Activated CD4-positive, alpha-beta T cell treated with anti-CD3 and anti-CD28 coated beads, Interleukin-2, amount 50 U/mL, for 24 hours (primary cell): ENCODE measurements around the gene HES5.
A peak's percentile ranks its signal among the peaks of the same experiment; 100 is the strongest.
"Not testable (repeated sequence)": the region's sequence is repeated elsewhere in the genome, so short reads cannot be mapped to it uniquely, and the experiment has no call there.

Source experiments
- DNase-seq, 2 donors: peaks; one replicate each; pipeline ENCODE4 v3.0.0-alpha.2; 2020; ENCODE audit warnings: low read depth in 1 of 2, low spot score in 1 of 2

HES5 gene

GRCh38 chr1:2561446-2561845, 31.4 kb upstream of the HES5 start:
- no peak for DNase-seq

GRCh38 chr1:2560299-2561073, 30.4 kb upstream of the HES5 start:
- DNase-seq, result no peak

GRCh38 chr1:2559509-2560298, 29.6 kb upstream of the HES5 start:
- no peak for DNase-seq

DNA sequence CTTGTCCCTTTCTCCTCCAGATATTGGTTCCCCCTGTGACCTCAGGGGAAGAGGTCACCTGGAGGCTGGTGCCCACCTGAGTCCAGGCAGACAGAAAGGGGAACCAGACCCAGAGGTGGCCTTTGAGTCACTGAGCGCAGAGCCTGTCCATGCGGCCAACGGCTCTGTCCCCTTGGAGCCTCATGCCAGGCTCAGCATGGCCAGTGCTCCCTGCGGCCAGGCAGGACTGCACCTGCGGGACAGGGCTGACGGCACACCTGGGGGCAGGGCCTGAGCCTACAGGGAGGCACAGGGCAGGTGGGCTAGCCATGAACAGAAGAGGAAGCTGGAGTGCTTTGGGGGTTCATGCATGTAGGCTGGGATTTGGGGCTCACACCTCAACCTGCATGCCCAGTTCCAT, 28.8 kb upstream of the HES5 start:
- no peak for DNase-seq

- DNase-seq, result no peak
Observed at GRCh38 chr1:2558420-2558819, 28.4 kb upstream of the HES5 start.

DNA sequence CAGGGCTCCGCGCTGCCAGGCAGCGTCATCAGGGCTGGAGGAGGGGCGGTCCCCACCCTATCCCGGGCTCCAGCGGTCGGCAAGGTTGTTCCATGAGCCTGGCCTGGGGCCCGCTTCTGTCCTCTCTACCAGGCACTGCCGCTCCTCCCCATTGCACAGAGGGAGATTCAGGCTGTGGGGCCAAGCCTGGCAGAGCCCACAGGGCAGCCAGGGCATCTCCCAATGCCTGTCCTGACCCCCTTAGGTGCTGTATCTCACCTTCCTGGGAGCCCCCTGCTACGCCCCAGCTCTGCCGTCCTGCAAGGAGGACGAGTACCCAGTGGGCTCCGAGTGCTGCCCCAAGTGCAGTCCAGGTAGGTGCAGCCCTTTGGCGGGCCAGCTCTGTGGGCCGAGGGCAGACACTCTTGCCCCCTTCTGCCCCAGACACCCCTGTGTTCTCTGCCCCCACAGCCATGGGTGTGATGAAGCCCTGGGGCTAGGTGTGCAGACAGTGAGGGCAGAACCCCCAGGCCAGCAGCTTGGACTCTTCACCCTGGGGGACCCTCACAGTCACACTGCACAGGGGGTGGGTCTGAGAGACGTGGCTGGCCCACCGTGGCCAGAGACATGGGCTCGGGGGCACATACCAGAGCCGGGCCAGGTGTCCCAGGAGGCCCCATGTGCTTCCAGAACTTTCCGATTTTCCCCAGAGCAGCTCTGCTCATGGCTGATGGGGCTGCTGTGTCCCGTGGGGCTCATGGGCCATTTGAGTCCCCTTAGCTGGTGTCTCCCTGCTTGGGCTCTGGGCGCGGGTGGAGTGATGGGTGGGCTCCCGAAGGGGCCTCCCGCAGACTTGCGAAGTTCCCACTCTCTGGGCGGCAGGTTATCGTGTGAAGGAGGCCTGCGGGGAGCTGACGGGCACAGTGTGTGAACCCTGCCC, 27.7 kb upstream of the HES5 start:
- no peak for DNase-seq

- DNase-seq, result no peak
Observed at GRCh38 chr1:2556678-2557481, 26.8 kb upstream of the HES5 start.

- DNase-seq, result peak; percentile 56 to 62
Observed at GRCh38 chr1:2556277-2556677, 26.2 kb upstream of the HES5 start, which contains the start of gene TNFRSF14. TSS of gene TNFRSF14 (plus strand) at chr1:2556371. CDS start at chr1:2556665, 294 bp downstream.

DNA sequence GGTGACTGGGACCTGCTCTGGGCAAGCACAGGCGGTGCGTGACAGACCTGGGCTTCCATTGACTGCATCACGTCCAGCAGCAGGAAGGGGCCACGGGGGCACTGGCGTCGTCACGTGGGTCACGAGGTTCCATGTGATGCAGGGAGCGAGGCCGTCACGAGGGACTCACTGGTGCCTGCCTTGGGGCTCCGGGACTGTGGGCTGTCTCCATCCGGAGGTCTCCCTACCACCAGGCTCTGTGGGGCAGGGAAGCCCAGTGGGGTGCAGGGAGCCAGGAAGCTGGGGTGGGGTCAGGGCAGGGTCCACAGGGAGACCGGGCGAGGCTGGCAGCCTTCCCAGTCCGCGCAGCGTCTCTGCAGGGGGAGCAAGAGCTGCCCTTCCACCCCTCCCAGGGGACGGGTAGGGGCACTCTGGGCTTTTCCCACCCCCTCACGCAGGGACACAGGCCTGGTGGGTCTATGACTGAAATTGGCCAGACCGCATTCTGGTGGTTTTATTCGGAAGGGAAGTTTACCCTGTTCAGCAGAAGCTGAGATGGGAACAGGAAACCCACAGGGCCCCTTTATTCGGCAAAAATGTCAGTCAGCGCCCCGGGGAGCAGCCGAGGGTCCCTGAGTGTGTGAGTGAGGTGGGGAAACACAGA, 25.7 kb upstream of the HES5 start:
- peak; percentile 52 to 68 for DNase-seq

GRCh38 chr1:2554621-2555387, 24.7 kb upstream of the HES5 start:
- DNase-seq, result no peak

- no peak for DNase-seq
Observed at GRCh38 chr1:2553871-2554620, 24.0 kb upstream of the HES5 start.

DNA sequence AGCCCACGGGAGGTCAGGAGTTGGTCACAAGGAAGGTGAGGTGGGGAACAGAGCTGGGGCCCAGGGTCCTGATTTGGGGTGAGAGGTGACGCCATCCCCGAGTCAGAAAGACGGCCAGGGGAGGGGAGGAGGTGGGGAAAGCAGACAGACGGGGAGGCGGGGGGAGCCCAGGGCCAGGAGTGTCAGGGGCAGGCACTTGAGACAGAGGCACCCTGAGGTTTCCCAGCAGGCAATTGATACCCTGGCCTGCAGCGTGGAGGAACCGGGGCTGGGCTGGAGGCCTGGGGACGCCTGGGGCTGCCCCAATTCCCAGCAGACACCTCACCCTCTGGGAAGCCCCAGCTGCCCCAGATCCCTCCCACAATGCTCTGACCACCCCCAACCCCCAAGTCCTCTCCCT, 23.0 kb upstream of the HES5 start:
- DNase-seq, result not testable (repeated sequence)

DNA sequence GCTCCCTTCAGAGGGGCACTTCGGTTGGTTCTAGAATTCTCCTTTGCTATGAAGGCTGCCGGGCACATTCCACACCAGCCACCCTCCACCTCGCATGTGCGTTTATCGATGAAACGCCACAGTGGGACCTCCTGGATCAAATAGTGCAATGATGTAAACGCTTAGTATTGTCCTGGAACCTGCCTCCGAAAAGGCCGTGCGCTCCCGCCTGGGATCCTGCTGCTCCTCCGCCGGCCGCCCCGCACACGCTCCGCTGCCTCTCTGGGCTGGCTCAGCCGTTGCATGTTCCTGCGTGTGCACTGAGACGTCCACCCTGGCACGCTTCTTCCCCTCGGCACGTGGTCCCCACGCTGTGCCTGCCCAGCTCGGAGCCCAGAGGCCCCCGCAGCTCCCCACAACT, 22.1 kb upstream of the HES5 start:
- DNase-seq, result no peak

DNA sequence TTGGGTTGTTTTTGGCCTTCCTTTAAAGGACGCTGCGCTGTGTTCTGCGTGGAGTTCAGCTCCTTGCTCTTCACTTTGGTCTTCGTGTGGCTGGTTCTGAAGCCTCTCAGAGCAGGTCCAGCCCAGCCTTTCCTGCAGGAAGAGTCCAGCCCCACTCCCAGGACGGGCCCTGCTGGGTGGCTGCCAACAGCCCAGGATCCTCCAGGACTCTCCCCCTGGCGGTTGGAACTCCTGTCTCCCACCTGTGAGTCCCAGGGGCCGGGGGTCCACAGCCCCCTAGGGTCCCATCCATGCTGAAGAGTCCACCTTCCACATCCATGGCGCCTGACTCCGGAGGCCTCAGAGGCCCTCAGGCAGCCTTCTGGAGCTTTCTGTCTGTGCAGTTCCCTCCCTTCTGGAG, 21.5 kb upstream of the HES5 start:
- not testable (repeated sequence) for DNase-seq

DNA sequence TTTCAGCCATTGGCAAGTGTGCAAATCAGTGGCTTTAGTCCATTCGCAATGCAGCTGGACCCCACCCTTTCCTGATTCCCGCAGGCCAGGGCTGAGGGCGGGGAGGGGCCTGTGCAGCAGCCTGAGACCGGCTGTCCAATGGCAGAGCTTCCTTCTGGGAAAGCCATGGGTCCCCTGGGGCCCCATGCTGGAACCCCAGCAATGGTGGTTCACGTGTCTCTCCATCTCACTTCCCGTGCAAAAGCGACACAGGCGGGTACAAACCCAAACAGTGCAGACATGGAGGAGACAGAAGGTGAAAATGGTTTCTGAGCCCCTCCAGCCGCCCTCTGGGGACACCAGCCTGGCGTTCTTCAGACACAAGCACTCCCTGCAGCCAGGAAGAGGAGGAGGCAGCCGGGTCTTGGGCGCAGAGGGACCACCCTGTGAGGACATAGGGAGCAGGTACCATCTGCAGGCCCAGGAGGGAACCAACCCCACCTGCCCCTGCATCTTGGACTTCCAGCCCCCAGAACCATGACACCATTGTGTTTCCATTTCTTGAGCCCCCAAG, 20.3 kb upstream of the HES5 start:
- DNase-seq, result not testable (repeated sequence)

DNA sequence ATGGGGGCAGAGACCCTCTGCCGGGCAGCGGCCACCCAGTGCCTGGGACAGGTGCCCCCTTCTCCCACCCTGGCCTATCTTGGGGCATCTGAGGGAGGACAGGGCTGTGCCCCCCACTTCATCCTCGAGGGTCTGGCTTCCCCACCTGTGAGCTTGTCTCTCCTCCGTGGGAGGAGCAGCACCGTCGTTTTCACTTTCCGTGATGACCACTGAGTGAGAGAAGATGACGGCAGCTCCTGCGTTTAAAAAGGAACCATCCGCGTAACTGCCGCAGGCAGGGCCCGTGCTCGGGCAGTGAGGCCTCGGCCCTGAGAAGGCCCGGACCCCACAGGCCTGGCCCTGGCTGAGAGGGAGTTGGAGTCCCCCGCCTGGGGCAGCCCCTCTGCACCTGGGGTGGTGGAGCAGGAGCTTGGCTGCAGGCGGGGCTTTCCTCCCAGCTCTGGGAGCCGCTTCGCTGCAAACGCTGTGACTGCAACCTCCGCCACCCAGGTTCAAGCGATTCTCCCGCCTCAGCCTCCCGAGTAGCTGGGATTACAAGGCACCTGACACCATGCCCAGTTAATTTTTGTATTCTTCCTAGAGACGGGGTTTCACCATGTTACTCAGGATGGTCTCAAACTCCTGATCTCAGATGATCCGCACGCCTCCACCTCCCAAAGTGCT, 19.4 kb upstream of the HES5 start:
- not testable (repeated sequence) for DNase-seq

- DNase-seq, result peak; percentile 71 to 76
Observed at GRCh38 chr1:2548068-2548589, 18.1 kb upstream of the HES5 start.
